Kidney (tissue), 14 donors: Measurements from ENCODE around the gene HIKESHI. TPM values are rescaled to one million over a fixed set of nuclear protein-coding genes. Genes with fewer than 3 reads are reported as not detected.

Experiments
- DNase-seq, 5 donors: peaks; one replicate each; pipeline ENCODE4 v3.0.0-alpha.2; 2013 to 2020
- FAIRE-seq: peaks from 2 replicates; lab custom pipeline; 2012; peaks lifted over from hg19 to GRCh38; lab: Jason Lieb, UNC
- H3K27ac ChIP-seq, 2 donors: one replicate each; pipeline ENCODE4 v1.7.0; 2013; ENCODE audit warnings: low read depth in 2 of 2, low read length in 2 of 2, inconsistent platforms in 1 of 2
- H3K27me3 ChIP-seq: one replicate; pipeline ENCODE4 v1.7.1; 2013; ENCODE audit warnings: low read length, inconsistent platforms; ENCODE audit not compliant: control insufficient read depth, insufficient read depth
- H3K36me3 ChIP-seq, 3 donors: one replicate each; pipeline versions ENCODE4 v1.7.0 to v1.7.1; 2013; ENCODE audit warnings: low read length in 3 of 3, control low read depth in 1 of 3, inconsistent platforms in 1 of 3; ENCODE audit not compliant: insufficient read depth in 3 of 3, control insufficient read depth in 2 of 3
- H3K4me1 ChIP-seq, 3 donors: one replicate each; pipeline versions ENCODE4 v1.7.0 to v1.7.1; 2013; ENCODE audit warnings: low read length in 3 of 3, inconsistent platforms in 1 of 3, low read depth in 1 of 3; ENCODE audit not compliant: control insufficient read depth in 2 of 3, insufficient read depth in 2 of 3
- H3K4me3 ChIP-seq, 3 donors: one replicate each; pipeline versions ENCODE4 v1.7.0 to v1.8.1; 2013; ENCODE audit warnings: low read length in 3 of 3, control low read depth in 1 of 3, inconsistent platforms in 1 of 3
- H3K9ac ChIP-seq, 3 donors: one replicate each; pipeline versions ENCODE4 v1.7.0 to v1.7.1; 2013; ENCODE audit warnings: low read length in 3 of 3, control low read depth in 1 of 3, inconsistent platforms in 1 of 3
- H3K9me3 ChIP-seq, 3 donors: one replicate each; pipeline versions ENCODE4 v1.7.0 to v1.7.1; 2013; ENCODE audit warnings: low read length in 3 of 3, control low read depth in 1 of 3, inconsistent platforms in 1 of 3; ENCODE audit not compliant: control insufficient read depth in 2 of 3, insufficient read depth in 1 of 3
- CTCF ChIP-seq: IDR thresholded peaks from 3 replicates; pipeline ENCODE4 v1.5.1; 2012; ENCODE audit warnings: mild to moderate bottlenecking, moderate library complexity, borderline replicate concordance; ENCODE audit not compliant: insufficient read depth; ENCODE audit errors: extremely low read depth
- intact Hi-C: fragments of 100-400 bp; cut with DNase I; formaldehyde crosslinking; loops from one replicate; pipeline ENCODE4 v1.11.1; 2022
- polyA plus RNA-seq: library from polyadenylated mRNA; stranded (reverse); fragments of 350-450 nt; fragmentation: Illumina TruSeq; extraction: RNeasy Lipid Tissue Mini Kit (QIAGEN cat#74804); gene quantifications from one replicate; pipeline ENCODE4 v1.2.3, GENCODE V29; 2014; ENCODE audit warnings: low read depth, low replicate concordance; ENCODE audit not compliant: insufficient read depth
- total RNA-seq: library from RNA; stranded (reverse); fragmentation: NEBNext Ultra II Directional; extraction: Animal tissue kit (Norgen Biotek cat#: 25700); gene quantifications from one replicate; pipeline ENCODE4 v1.2.1, GENCODE V29; 2021
- donor health status: control.
- donor health status: control.
- donor health status: control.
- donor health status: control.
- donor health status: control.
- donor health status: DM: yes; HTN: yes; CAD: no.
- donor health status: Normal renal cell carcinoma (clear cell type).

The HIKESHI gene
- total and polyA plus RNA-seq, 2 donors from 2014 or later = 26.9 to 47.0 TPM

GRCh38 chr11:86292912-86293616 is 9.0 kb upstream of the HIKESHI start:
- FAIRE-seq (no peak), DNase-seq (no peak)
- H3K27ac ChIP-seq = no peak overlapping the region
- intact Hi-C loops = loop anchor here (10.0 kb wide), 1 partner anchor 438 kb away; the partner anchor contains the start of gene CCDC83
- no peak overlapping the region for H3K4me3 ChIP-seq
- TF ChIP-seq CTCF = no peak
- H3K27me3 ChIP-seq = no peaks in the 10 kb centered on the region
- no peaks in the 10 kb centered on the region for H3K4me1 ChIP-seq
- H3K36me3 ChIP-seq = no peaks in the 10 kb centered on the region
- H3K9ac ChIP-seq = no peak overlapping the region
- H3K9me3 ChIP-seq = no peaks in the 10 kb centered on the region

- intact Hi-C loops = loop anchor here (10.0 kb wide), 1 partner anchor 439 kb away; the partner anchor contains the start of gene CCDC83
- H3K36me3 ChIP-seq = no peaks in the 10 kb centered on the region
- no peaks in the 10 kb centered on the region for H3K4me1 ChIP-seq
- H3K9me3 ChIP-seq = no peaks in the 10 kb centered on the region
- H3K9ac ChIP-seq = no peak overlapping the region
- H3K4me3 ChIP-seq = no peak overlapping the region
- DNase-seq (no peak), FAIRE-seq (no peak)
- H3K27me3 ChIP-seq = no peaks in the 10 kb centered on the region
- TF ChIP-seq CTCF = no peak
- no peak overlapping the region for H3K27ac ChIP-seq
Observed at GRCh38 chr11:86294026-86294425, 8.0 kb upstream of the HIKESHI start.

- H3K4me1 ChIP-seq = peaks cover 0 to 6% (median 0%) of the 10 kb centered on the region in 3 donors
- FAIRE-seq = no peak
- no peak overlapping the region for H3K27ac ChIP-seq
- peak overlapping the region; percentile 25 to 98 (median 97) for H3K4me3 ChIP-seq
- no peaks in the 10 kb centered on the region for H3K36me3 ChIP-seq
- no peak for DNase-seq
- TF ChIP-seq CTCF = no peak
- H3K9me3 ChIP-seq = no peaks in the 10 kb centered on the region
- no peaks in the 10 kb centered on the region for H3K27me3 ChIP-seq
- intact Hi-C loops = no loop called here
- H3K9ac ChIP-seq = peak overlapping the region in 1 of 3 donors; percentile 97
Observed at GRCh38 chr11:86301742-86302091, 323 bp upstream of the HIKESHI start.
